Loucy (cell line): ENCODE results near the gene SFSWAP.
"Not testable (repeated sequence)": the region's sequence is repeated elsewhere in the genome, so short reads cannot be mapped to it uniquely, and the experiment has no call there.

Experiments used
- H2AFZ ChIP-seq: fragments of 200-600 bp; sonication (generic); 2 replicates; pipeline ENCODE4 v1.6.0; 2016; ENCODE audit warnings: antibody characterized with exemption, mild to moderate bottlenecking, low read length, moderate library complexity
- H3F3A ChIP-seq: fragments of 200-600 bp; 2 replicates; pipeline ENCODE4 v1.6.0; 2016; ENCODE audit warnings: antibody characterized with exemption, low read depth, mild to moderate bottlenecking
- H3K27me3 ChIP-seq: fragments of 200-600 bp; sonication (generic); 2 replicates; pipeline ENCODE4 v1.6.1; 2014; ENCODE audit warnings: low read length, mild to moderate bottlenecking; ENCODE audit not compliant: insufficient read depth, poor library complexity, severe bottlenecking
- H3K36me3 ChIP-seq: fragments of 200-600 bp; sonication (generic); 2 replicates; pipeline ENCODE4 v1.6.1; 2016; ENCODE audit warnings: low read length; ENCODE audit not compliant: insufficient read depth
- H3K4me1 ChIP-seq: fragments of 200-600 bp; sonication (generic); 2 replicates; pipeline ENCODE4 v1.5.1; 2014; ENCODE audit warnings: low read length, mild to moderate bottlenecking; ENCODE audit not compliant: insufficient read depth, poor library complexity, severe bottlenecking
- H3K4me2 ChIP-seq: fragments of 200-600 bp; sonication (generic); 2 replicates; pipeline ENCODE4 v1.6.0; 2014; ENCODE audit warnings: antibody characterized with exemption, low read length, low read depth, mild to moderate bottlenecking; ENCODE audit not compliant: poor library complexity, severe bottlenecking
- H3K4me3 ChIP-seq: fragments of 200-600 bp; sonication (generic); 2 replicates; pipeline ENCODE4 v1.5.1; 2014; ENCODE audit warnings: low read length, mild to moderate bottlenecking, mixed read lengths; ENCODE audit not compliant: poor library complexity, severe bottlenecking
- H3K79me2 ChIP-seq: fragments of 200-600 bp; sonication (generic); 2 replicates; pipeline ENCODE4 v1.6.1; 2014; ENCODE audit warnings: low read length; ENCODE audit not compliant: insufficient read depth
- H3K9ac ChIP-seq: fragments of 200-600 bp; sonication (generic); 2 replicates; pipeline ENCODE4 v1.6.0; 2014; ENCODE audit warnings: mild to moderate bottlenecking, low read depth, low read length, moderate library complexity; ENCODE audit not compliant: poor library complexity, severe bottlenecking
- H3K9me2 ChIP-seq: fragments of 200-600 bp; sonication (generic); replicated peaks from 2 replicates; pipeline ENCODE4 v1.6.1; 2016; ENCODE audit warnings: low read depth, low read length, mixed read lengths
- H3K9me3 ChIP-seq: fragments of 200-600 bp; sonication (generic); 2 replicates; pipeline ENCODE4 v1.6.1; 2014; ENCODE audit warnings: mild to moderate bottlenecking, antibody characterized with exemption, low read length, low read depth; ENCODE audit not compliant: insufficient read depth
- H4K20me1 ChIP-seq: fragments of 200-600 bp; sonication (generic); 2 replicates; pipeline ENCODE4 v1.6.0; 2014; ENCODE audit warnings: antibody characterized with exemption, low read length, mild to moderate bottlenecking; ENCODE audit not compliant: insufficient read depth, poor library complexity, severe bottlenecking
- CTCF ChIP-seq: fragments of 200-600 bp; sonication (generic); conservative IDR thresholded peaks from 2 replicates; pipeline ENCODE4 v1.5.1; 2014; ENCODE audit warnings: mild to moderate bottlenecking, antibody characterized with exemption, low read length
- EZH2phosphoT487 ChIP-seq: fragments of 200-600 bp; IDR thresholded peaks from 2 replicates; pipeline ENCODE4 v1.6.1; 2018; ENCODE audit warnings: antibody characterized with exemption, mild to moderate bottlenecking, moderate library complexity, borderline replicate concordance

The SFSWAP gene

GRCh38 chr12:131666978-131667601 is 43.8 kb upstream of the SFSWAP start:
- H3K27me3 ChIP-seq, H3K79me2 ChIP-seq, H3K4me1 ChIP-seq, H3K4me3 ChIP-seq, H3K9me2 ChIP-seq, H3F3A ChIP-seq, H3K36me3 ChIP-seq, H4K20me1 ChIP-seq, H2AFZ ChIP-seq, H3K9ac ChIP-seq, H3K4me2 ChIP-seq, H3K9me3 ChIP-seq: not testable (repeated sequence)

GRCh38 chr12:131671276-131671675 is 39.6 kb upstream of the SFSWAP start:
- no peaks in the 10 kb centered on the region for H3K36me3 ChIP-seq
- H2AFZ ChIP-seq = no peak overlapping the region
- peaks cover 4% of the 10 kb centered on the region for H3K27me3 ChIP-seq
- H3K4me3 ChIP-seq = no peak overlapping the region
- H3K9ac ChIP-seq = no peak overlapping the region
- H3K79me2 ChIP-seq = no peaks in the 10 kb centered on the region
- no peaks in the 10 kb centered on the region for H4K20me1 ChIP-seq
- H3K4me1 ChIP-seq = no peaks in the 10 kb centered on the region
- no peaks in the 10 kb centered on the region for H3K9me3 ChIP-seq
- H3F3A ChIP-seq = no peaks in the 10 kb centered on the region
- no peak overlapping the region for H3K4me2 ChIP-seq
- TF ChIP-seq CTCF = no peak
- TF ChIP-seq EZH2phosphoT487 = no peak
- no peaks in the 10 kb centered on the region for H3K9me2 ChIP-seq

- H3K4me3 ChIP-seq = no peak overlapping the region
- peaks cover 4% of the 10 kb centered on the region for H3K27me3 ChIP-seq
- no peaks in the 10 kb centered on the region for H3K9me2 ChIP-seq
- H2AFZ ChIP-seq = no peak overlapping the region
- no peaks in the 10 kb centered on the region for H4K20me1 ChIP-seq
- no peaks in the 10 kb centered on the region for H3K36me3 ChIP-seq
- no peaks in the 10 kb centered on the region for H3K4me1 ChIP-seq
- no peaks in the 10 kb centered on the region for H3K79me2 ChIP-seq
- H3K9ac ChIP-seq = no peak overlapping the region
- TF ChIP-seq CTCF = no peak
- TF ChIP-seq EZH2phosphoT487 = no peak
- H3K9me3 ChIP-seq = no peaks in the 10 kb centered on the region
- no peaks in the 10 kb centered on the region for H3F3A ChIP-seq
- no peak overlapping the region for H3K4me2 ChIP-seq
Observed at GRCh38 chr12:131671871-131672270, 39.0 kb upstream of the SFSWAP start.

- Histone ChIP-seq H3K27me3 (peaks cover 4% of the 10 kb centered on the region), H3K4me3 (no peak overlapping the region), H3K9ac (no peak overlapping the region), H3K36me3 (no peaks in the 10 kb centered on the region), H4K20me1 (no peaks in the 10 kb centered on the region), H3K9me3 (no peaks in the 10 kb centered on the region), H3K4me2 (no peak overlapping the region), H3K9me2 (no peaks in the 10 kb centered on the region), H3K79me2 (no peaks in the 10 kb centered on the region), H2AFZ (no peak overlapping the region), H3F3A (no peaks in the 10 kb centered on the region), H3K4me1 (no peaks in the 10 kb centered on the region)
- TF ChIP-seq CTCF = no peak
- no peak for TF ChIP-seq EZH2phosphoT487
Observed at GRCh38 chr12:131672311-131672940, 38.5 kb upstream of the SFSWAP start.
